GM18870 (cell line): Measurements from ENCODE around the gene SEMA5A.
A peak's percentile ranks its signal among the peaks of the same experiment; 100 is the strongest.
"Not testable (repeated sequence)": the region's sequence is repeated elsewhere in the genome, so short reads cannot be mapped to it uniquely, and the experiment has no call there.

Source experiments
- ATAC-seq: cut with Tn5 transposase; IDR thresholded peaks from one replicate; pipeline ENCODE4 v1.9.1; 2021; ENCODE audit warnings: moderate library complexity; ENCODE audit not compliant: unreplicated experiment

Gene SEMA5A

DNA sequence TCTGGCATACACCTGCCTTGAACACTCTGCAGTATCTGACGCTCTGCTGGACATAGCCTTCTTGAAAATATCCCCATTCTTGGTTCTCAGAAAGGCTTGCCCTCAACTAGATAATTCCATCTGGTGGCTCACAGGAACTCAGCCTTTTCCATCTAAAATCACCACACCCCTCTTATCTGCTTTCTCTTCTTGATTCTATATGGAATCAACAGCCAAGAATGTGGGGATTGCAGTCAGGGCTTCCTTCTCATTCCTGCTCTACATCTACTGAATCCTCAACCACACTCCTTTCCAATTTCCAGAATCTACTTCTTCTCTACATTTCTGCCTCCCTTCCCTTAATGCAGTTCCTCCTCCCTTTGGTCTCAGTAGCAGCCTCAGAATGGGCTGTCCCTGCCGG is 170.1 kb downstream of the SEMA5A start:
- no peak for ATAC-seq

DNA sequence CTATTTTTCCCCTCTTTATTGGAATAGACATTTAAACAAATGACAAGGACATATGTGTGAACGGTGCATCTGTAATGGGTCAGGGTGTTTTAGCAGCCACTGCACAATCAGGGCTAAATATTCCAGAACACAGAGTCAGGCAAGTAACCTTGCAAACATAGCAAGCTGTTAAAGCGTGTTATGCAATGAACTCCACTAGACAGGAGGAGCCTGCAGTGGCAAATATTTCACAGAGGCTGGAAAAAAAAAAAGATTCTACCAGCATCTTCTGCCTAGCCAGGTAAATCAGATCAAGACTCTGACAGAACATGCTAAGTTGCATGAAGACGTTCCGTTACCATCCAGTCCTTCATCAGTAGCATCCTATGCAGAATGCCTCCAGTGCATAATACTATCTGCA is 171.8 kb downstream of the SEMA5A start:
- no peak for ATAC-seq

DNA sequence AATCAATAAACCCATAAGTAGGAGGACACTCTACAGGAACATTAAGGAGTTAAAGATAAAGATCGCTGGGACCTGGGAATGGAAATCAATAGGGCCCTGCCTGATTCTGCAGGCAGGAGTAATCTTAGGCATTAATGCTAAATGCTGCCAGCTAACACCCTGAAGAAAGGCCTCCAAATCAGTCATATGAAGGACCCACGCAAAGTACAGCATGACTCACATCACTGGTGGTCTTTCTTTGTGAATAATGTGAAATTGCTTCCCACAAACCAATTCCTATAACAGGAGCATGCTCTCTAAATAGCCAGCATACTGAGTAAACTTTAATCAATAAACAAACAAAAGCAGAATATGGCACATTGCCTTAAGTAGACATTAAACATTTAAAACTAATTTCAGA is 172.3 kb downstream of the SEMA5A start:
- ATAC-seq = no peak

DNA sequence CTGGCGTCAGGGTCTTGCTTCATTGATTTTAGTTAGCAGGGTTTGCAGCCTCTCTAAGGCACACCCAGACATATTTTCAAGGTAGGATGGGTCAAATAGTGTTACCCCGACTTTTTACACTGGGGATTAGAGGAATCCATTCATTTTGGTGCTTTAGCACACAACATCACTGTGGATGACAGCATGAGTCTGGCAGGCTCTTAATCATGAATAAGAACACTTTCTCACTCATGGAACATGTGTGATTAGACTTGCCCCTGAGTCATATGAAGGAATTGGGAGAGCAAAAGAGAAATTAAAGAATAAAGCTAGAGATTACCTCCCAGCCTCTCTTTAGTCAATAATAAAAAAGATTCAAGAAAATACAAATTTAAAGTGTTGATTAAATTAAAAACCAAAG is 175.6 kb downstream of the SEMA5A start:
- ATAC-seq = no peak

DNA sequence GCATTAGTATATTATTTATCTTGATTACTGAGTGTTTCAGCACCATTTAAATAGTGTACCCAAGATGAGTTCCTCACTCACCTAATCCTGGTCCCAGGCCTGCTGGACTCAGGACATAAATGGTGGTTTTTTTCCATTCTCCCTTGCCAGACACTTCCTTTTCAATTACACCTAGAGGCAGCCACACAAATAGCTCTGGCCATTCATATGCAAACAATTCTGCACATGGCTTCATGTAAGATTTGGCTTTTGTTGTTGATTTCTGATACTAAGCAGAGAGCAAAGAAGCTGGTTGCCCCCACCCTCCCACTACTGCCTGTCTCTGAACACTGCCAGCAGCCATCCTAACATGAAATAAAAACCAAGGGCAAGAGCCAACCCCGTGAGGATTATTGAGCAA is 180.4 kb downstream of the SEMA5A start:
- no peak for ATAC-seq

DNA sequence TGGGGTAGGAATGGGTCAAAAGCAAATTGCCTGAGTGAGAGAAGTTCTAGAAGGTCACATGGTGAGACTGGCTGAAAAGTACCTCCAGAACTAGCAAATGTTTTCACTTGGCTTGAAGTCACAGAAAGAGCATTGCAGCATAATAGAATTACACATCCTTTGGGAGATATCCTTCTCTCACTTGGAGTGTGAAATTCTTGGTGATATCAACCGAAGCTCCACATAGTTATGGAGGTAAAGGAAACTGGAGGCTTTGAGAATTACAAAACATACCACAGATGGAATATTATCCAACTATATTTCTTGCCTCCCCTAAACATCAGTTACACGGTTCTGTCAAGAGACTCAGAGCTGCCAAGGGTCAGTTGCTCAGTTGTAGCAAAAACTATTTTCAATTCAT is 182.4 kb downstream of the SEMA5A start:
- ATAC-seq = no peak

DNA sequence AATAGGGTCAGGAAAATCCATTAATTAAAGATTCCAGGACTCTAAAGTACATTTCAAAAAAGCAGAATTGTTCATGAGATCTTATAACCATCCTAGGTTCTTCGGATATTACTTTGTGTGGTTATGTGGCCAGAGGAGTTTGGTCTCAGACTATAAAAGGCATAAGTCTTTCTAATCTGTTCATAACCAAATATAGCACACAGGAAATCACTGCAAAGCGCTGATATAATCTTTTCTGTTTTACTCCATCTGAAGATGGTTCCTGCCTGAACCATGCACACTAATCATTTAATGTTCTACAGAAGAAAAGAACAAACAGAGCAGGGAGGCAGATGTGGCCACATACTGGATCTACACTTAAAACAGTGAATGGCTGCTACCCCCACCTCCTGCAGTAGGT is 182.8 kb downstream of the SEMA5A start:
- ATAC-seq = peak; percentile 56

DNA sequence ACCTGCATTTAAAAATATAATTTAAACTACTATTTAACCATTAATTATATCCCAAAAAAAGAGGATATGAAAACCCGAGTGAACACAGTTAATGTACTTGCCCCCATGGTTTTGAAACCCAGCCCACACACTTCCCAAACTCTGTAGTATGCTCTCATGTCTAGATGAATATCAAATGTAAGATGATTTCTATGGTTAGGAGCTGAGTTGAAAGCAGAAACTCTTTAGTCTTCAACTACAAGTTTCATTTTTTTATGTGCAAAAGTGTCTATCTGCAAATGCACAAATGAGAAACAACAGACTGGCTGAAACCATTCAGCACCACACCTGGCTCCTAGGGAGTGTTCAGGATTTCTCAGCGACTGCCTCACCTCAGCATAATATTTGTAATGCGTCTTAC is 183.3 kb downstream of the SEMA5A start:
- ATAC-seq = peak; percentile 49

DNA sequence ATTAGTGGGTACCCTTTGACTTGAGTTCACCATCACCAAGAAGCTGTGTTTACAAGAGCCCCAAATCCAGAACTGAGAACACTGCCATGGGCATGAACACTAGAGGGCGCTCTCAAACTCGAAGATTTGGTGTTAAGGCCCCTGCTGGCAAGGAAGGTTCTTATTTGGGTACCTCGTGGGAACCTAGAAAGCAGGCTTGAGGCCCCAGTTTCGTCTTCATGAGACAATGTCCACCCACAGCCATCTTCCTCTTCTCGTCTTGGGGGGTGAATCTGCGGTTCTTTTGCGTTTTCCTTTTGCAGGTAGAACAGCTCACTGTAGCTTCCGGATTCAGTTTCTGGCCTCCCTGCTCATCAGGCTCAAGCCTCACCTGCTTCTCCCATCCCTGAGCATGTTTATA is 184.0 kb downstream of the SEMA5A start:
- peak; percentile 63 for ATAC-seq

DNA sequence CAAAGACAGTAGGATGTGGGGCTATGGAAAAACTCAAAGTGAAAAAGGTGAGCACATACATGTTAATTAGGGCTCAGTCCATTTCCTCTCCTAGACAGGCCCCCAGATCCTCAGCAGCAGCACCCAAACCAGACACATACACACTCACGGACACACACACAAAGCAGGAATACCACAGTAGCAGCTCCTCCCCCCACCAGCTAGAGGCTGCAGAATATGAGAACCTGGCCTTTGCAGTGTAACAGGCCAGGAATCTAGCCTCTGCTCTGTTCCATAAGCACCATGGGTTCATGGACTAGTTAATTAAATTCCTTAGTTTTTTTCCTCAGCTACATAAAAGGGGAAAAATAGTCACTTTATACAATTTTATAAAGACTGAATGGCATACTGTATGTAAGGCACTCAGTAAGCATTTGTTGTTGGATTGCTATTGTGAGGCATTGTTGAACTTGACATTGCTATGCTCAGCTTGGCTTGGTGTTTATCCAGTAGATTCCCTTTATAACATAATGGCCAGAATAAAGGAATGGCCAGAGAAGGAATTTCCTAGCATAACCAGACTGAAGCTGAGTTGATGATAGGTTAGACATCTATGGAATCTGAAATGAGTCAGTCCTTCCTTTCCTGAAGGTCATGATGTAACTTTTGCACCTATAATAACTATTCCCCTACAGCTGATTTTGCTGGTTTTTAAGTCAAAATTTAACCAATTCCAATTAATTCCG is 186.8 kb downstream of the SEMA5A start:
- ATAC-seq = no peak

DNA sequence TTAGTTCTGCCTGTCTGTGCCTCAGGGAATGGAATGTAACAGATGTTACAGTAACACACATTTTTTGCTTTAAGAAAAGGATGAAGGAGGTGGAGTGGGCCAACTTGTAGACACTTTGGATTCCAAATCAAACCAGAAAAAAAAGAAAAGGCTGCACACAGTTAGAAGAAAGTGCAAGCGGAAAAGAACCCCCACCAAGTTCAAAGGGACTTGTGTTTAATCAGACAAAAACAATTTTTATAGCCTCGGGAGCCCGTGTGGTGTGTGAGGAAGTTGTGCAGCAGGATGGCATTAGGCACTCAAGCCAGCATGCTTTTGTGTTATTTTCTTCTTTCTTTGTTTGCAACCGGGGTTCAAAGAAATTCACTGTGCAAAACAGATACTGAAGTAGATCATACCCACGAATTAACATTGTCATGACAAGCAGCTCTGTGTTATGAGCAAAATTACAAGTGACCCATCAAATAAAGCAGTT is 189.5 kb downstream of the SEMA5A start:
- ATAC-seq = no peak

DNA sequence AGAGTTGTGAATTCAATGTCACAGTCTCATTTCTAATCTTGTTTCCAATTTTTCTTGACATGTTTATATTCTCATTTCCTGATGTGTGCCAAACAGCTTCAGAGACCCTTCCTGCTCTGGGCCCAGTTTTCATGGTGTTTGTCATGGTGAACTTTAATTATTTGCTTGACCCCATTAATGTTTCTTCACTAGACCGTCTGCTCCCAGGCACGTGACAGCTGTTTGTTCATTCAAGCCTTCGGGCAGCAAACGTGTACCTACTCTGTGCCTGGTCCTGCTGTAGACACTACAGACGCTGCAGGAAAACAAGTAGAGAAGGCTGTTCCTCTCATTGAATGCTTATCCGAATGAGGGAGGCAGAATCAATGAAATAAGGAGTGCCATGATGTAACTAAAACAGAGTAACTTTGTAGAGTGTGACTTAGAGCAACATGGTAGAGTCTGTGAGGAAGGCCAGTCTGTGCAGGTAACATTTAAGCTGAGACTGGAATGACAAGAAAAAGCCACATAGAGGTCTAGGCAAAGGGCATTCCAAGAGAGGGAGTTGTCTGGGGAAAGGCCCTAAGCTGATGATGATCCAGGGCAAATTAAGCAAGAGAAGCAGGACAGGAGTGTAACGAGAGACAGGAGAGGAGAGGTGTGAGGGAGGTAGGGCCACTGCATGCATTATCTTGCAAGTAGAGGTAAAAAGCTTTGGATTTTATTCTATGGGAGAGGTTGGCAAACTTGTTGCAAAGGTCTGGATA is 191.4 kb downstream of the SEMA5A start:
- ATAC-seq = no peak

DNA sequence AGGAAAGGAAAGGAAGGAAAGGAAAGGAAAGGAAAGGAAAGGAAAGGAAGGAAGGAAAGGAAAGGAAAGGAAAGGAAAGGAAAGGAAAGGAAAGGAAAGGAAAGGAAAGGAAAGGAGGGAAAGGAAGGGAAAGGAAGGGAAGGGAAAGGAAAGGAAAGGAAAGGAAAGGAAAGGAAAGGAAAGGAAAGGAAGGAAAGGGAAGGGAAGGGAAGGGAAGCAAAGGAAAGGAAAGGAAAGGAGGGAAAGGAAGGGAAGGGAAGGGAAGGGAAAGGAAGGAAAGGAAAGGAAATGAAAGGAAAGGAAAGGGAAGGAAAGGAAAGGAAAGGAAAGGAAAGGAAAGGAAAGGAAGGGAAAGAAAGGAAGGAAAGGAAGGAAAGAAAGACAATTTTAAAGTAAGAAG is 192.8 kb downstream of the SEMA5A start:
- ATAC-seq = not testable (repeated sequence)

DNA sequence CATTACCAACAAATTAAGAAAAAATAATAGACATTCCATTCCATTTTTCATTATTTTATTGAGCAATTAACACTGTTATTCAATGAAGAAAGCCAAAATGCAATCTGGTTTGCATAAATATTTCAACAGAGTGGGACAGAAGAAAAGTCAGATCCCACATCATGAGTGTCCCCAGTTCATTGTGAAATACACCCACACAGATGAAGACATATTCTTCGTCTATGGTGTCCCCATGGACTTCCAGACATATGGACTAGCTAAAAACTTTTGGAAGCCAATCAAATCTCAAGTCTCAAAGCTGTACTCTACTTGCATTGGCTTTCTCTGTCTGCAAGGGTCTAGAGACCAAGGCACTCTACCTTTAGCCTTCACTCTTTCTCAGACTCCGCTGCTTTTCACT is 194.3 kb downstream of the SEMA5A start:
- ATAC-seq = no peak

DNA sequence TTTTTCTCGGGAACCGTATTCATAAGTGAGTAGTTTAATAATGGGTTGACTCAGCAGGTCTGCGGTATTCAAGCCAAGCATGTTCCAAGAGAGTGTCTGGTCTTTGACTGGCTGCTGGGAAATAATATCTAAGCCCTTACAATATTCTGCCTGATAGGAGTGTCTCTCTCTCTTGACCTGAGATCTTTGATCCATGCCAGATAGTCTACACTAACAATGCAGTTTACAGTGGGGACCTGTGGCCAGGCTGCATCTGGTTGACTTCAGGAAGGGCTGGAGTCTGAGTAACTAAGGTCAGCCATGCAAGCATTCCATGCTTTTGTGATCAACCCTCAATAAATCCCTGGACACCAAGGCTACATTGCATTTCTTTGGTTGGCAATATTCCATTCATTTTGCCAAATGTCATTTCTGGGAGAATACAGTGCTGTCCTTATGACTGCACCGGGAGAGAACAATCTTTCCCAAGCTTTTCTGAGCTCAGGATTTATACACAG is 195.5 kb downstream of the SEMA5A start:
- ATAC-seq = no peak

DNA sequence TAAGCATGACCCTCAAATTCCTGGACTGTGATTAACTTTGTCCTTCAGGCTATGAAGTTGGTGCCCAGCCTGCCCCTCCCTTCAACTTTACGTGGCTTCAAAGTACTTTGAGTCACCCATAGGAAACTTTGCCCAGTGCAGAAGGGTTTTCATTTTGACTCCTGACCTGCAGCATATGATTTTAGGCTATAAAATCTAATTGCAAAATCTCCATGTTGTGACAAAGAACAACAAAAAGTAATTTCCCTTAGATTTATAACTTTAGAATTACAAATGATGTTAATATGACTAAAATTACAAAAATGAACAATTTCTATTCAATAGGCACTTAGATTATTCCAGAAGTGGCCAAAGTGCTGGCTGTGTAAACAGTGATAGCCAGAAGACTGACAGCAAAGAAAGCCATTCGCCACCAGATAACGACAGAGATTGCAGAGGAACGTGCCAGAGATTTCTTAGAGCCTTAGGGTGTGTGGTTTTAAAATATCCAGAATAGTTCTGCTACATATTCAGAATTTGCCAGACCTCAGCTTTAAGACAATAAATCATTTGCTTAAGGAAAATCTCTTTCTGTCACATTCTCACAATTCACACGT is 197.4 kb downstream of the SEMA5A start:
- no peak for ATAC-seq

DNA sequence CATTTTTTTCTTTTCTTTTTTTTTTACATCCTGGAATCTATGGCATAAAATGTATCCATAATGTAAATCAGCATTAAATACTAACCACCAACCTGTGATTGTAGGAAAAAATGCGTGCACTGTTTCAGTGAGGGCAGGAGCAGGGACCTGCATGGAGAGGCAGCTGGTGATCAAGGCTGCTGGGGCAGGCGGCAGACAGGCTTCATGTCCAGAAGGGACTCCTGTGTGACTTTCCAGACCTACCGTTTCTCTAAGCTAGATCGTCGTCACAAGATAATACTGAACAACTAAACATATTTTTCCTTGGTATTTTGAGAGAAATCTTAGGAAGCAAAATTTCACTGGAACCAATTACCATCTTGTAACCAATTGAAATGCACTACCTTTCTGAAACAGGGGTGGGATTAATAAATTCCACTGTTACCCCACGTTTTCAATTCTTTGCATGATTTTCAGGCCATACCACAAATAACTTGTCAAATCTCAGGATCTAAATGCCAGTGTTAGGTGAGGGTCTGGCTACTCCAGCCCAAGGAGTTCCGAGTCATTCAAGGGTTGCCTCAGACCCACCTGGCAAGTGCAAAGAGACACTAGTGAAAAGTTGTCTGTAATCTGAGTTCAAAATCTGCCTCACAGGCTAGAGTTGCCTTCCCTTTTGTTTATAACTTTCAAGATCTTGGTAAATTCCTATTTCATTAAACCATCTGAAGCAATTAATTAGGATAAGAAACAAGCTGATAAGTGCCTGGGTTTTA is 198.2 kb downstream of the SEMA5A start:
- no peak for ATAC-seq

DNA sequence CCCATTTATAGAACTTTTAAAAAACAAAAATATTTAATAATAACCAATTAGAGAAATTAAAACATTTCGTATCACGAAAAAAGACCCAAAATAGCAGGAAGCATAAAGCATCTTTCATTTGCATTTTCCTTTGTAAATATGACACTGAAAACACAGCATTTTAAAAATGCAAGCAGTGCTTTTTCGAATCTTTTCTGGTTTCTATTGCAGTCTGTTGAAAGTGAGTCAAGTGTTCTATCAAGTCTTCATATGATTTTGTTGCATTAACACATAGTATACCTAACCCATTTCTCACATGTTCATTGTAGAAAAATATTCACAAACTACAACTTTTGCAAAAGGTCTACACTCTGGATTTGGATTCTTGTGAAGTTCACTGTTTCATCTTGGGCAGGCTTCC is 198.8 kb downstream of the SEMA5A start:
- ATAC-seq = no peak

DNA sequence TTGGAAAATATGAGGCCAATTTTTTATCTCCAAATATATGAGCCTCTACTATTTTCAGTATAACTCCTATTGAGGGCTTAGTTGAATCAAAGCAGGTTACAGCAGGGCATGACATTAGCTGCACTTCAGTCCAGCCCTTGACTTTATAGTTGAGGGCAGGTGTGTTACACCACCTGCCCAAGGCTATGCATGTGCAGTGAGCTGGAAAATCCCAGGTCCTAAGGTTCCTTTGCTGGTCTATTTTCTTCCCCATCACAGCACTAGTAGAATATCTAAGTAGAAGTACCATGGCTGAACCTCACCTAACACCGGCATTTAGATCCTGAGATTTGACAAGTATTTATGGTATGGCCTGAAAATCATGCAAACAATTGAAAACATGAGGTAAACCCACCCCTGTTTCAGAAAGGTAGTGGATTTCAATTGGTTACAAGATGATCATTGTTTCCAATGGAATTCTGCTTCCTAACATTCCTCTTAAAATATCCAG is 201.1 kb downstream of the SEMA5A start:
- no peak for ATAC-seq

DNA sequence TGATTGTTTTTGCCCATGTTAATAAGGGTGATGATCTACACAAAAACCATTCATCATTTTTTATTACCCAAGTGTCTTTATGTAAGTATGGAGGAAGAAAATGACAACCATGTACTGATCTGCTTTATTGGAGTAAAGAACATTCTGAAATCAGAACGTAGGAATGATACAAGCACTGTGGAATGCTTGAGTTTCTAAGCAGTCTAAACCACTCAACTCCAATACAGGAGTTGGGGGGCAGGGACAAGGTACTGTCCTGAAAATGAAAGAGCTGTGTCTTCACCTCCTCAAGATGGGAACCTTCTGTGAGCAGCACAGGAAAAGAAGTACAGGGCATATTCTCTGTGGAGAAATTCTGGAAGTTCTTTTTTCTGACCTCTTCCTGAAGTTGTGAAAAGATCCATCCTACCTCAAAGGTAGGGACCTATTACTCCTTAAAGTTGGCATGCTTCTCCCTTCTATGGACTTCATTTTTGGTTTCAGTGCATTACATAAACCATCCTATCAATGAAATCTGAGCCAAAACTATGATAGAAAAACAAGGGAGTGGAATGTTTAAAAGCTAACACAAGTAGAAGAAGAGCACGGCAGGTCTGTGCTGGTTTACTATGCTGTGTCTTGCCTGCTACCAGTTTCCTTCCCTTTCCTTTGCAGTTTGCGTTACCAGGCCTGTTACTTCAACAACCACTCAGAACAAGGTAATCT is 202.6 kb downstream of the SEMA5A start:
- ATAC-seq = no peak
